Activated CD4-positive, alpha-beta T cell treated with anti-CD3 and anti-CD28 coated beads, Interleukin-2, Interleukin-4, amounts not matched to agents 100 ng/mL and 50 ng/mL, durations not matched to agents 16 hours and 8 hours (primary cell): ENCODE data around the gene DNAJC1.
A peak's percentile ranks its signal among the peaks of the same experiment; 100 is the strongest.
"Not testable (repeated sequence)": the region's sequence is repeated elsewhere in the genome, so short reads cannot be mapped to it uniquely, and the experiment has no call there.

Experiments used
- DNase-seq: peaks from one replicate; pipeline ENCODE4 v3.0.0-alpha.2; 2020; ENCODE audit warnings: low spot score

The DNAJC1 gene

DNA sequence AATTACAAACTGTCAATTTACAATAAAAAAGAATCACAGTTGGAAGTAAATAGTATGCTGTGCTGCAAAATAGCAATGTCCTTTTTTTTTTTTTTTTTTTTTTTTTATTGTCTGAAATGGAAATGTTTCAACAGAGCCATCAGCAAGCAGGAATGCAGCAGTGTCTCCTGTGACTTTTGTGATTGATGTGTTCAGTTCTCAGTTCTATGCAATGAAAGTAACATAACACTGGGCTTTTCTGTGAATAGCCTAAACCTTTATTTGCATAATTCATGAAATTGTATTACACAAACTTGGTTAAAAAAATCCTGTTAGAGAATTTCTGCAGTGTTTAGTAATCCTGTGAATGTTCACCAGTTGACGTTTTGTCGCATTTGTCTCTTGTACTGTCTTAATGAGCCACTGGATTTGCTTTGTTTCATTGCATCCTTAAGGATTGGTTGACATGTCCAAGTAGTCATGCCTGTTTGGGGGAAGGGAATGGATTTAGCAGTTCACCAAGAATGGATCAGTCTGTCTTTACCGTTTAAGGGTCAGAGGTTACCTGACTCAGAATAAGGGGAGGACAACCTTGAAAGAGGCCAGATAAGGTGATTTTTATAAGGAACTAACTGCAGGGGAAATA, 276.8 kb downstream of the DNAJC1 start:
- DNase-seq = no peak

DNA sequence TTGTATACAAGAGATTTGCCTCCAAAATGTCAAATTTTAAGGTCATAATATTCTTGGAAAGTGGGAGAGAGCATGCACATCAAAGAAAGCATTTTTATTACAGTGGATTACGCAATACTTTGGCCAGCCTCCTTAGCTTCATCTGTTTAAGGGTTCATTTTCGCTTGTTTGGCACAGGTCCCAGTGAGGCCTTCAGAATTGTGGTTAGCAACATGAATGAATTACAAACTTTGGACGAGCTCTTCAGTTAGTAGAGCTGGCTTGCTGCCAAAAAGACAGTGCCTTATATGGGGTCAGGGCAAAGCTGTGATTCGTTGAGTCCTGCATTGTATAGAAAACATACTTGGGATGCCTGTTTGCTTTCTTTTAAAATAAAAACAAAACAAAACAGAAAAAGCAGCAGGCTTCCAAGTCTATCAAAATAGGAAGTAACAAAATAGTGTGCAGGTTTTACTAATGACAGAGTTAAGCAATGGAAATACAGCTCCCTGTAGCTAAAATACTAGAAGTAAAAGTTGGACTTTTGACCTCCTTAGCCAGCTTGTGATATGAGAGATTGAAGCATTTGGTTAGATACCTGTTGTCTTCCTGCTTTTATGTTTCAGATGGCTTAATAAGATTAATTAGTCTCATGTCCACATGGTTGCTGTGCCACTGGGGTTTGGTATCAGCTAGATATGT, 278.7 kb downstream of the DNAJC1 start:
- peak; percentile 51 for DNase-seq

GRCh38 chr10:21724020-21724589, 279.4 kb downstream of the DNAJC1 start:
- no peak for DNase-seq

DNA sequence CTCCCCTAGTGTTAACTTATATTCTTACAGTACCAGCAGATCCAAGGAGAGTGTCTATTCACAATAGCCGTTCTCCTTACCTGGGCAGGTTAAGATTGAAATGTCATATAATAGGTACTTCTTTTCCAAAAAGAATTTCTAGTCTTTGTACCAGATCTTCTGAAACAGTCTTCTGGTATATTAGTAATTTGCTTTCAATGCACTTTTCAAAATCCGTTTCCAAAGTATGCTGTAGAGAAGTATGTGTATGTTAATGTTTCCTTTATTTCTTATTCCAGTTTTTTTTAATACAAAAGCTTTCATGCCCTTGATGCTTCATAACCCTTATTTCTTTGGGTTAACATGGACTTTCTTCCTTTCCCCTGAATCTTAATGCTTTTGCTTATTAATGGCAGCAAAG, 281.3 kb downstream of the DNAJC1 start:
- DNase-seq = no peak

DNA sequence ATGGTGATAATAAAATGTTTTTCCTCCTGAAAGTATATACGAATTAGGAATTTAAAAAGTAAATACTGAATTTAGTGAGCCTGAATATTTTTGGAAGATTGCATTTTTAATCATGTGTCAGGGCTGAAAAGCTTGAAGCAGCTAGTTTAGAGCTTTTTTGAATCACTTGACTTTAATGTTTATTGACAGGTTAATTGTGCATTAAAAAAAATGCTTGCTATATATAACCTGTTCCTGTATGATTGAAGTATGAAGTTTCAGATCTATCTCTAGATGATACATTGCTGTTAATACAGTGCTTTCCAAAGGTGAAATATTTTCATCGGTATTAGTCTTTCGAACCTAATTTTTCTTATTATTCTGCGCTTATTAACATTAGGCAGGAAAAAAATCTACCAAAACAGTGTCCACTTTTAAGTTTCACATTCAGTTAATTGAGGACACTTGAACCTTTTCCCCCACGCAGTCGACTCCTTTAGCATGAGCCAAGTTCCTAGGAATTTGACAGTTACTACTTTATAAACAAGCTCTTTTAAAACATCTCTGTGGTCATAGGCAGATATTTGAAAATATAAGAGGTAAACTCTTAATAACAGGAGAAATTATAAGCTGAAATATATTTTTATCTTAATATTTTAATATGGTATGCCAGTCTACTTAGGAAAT, 282.4 kb downstream of the DNAJC1 start:
- DNase-seq = no peak

DNA sequence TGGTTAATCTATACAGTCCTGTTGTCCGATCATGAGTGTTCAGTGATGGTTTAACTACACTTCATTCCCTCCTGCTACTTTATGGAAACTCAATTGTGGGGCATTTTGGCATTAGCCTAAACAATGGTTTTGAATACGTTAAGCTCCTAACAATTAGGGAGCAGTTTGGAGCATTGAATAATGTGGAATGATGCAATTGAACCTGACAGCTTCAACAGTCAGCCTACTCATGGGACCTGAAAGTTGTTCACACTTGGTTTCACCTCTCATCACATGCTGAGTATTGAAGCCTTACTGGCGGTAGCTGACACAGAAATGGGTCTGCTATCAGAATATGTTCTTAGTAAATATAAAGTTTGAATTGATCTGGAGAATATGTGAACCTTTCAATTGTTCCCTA, 283.4 kb downstream of the DNAJC1 start:
- no peak for DNase-seq

GRCh38 chr10:21719502-21719901, 284.0 kb downstream of the DNAJC1 start:
- DNase-seq = no peak

- DNase-seq = not testable (repeated sequence)
These were observed 286.0 kb downstream of the DNAJC1 start for GRCh38 chr10:21717437-21718054.

GRCh38 chr10:21715531-21716195, 287.9 kb downstream of the DNAJC1 start:
- DNase-seq = no peak

- no peak for DNase-seq
These were observed 290.6 kb downstream of the DNAJC1 start for GRCh38 chr10:21712975-21713374.

GRCh38 chr10:21707498-21707897, 296.0 kb downstream of the DNAJC1 start:
- no peak for DNase-seq
